GM21390 (cell line): ENCODE results near the gene KCNH2.
"Not testable (repeated sequence)": the region's sequence is repeated elsewhere in the genome, so short reads cannot be mapped to it uniquely, and the experiment has no call there.

Experiments used
- ATAC-seq: cut with Tn5 transposase; IDR thresholded peaks from one replicate; pipeline ENCODE4 v1.9.1; 2021; ENCODE audit not compliant: unreplicated experiment

Gene KCNH2

GRCh38 chr7:150978126-150978789 lies at the start of gene KCNH2:
KCNH2 (minus strand) TSS chr7:150978321; CDS start chr7:150977913, 408 bp downstream.
- ATAC-seq, result no peak

- not testable (repeated sequence) for ATAC-seq
Measured at GRCh38 chr7:151027728-151028130, 49.6 kb upstream of the KCNH2 start.

- ATAC-seq, result not testable (repeated sequence)
Measured at GRCh38 chr7:151026771-151027727, 48.9 kb upstream of the KCNH2 start.

DNA sequence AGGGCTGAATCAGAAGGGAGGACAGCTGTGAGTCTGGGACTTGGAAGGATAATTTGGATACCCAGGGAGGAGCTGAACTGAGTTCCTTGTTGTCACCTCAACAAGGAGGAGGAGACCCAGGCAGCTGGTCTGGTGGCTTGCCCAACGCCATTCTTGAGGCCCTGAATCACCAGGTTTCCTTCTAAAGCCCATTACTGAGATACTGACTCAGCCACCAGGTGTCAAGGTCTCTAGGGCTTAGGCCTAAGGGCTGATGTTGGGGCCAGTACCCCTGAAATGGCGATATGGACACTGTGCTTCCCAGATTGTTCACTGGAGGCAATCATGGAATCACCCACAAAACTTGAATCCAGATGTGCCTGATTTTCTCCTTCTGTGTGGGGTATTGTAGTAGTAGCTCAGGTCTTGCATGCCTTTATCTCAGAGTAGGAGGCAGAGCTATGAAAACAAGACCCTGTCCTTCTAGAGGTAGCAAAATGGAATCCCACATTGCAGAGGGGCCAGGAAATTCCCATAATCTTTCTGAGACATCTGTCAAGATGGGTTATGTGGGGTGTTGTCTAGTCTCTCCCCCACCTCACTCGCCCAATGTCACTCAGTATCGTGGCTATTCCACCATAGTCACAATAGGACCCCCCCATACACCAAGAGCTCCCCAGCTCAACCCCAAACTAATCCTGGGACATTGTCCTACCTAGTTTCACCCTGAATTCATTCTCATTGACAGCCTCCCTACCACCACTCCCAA lies 48.0 kb upstream of the KCNH2 start:
- ATAC-seq, result no peak

- ATAC-seq, result no peak
Measured at GRCh38 chr7:151024435-151025056, 46.4 kb upstream of the KCNH2 start, which contains the start of gene ATG9B. ATG9B (minus strand) TSS chr7:151024494; CDS start chr7:151024423, 71 bp downstream.

GRCh38 chr7:151023232-151023631 lies 45.1 kb upstream of the KCNH2 start:
- ATAC-seq, result no peak

GRCh38 chr7:151020231-151020630 lies 42.1 kb upstream of the KCNH2 start:
- ATAC-seq, result no peak

DNA sequence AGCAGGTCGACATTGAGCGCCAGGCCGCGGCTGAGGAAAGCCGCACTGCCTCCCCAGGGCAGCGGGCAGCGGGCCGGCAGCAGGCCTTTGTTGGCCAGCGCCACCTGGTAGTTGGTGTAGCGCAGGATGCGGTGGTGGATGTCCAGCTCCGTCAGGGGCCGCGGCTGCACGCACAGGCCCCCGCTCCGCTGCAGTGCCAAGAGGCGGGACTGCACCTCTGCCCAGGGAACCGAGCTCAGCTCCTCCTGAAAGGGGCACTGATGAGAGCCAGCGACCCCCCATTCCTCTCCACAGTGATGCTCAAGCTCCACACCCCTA lies 41.0 kb upstream of the KCNH2 start:
- ATAC-seq, result no peak

- no peak for ATAC-seq
Measured at GRCh38 chr7:151018421-151019129, 40.5 kb upstream of the KCNH2 start.

DNA sequence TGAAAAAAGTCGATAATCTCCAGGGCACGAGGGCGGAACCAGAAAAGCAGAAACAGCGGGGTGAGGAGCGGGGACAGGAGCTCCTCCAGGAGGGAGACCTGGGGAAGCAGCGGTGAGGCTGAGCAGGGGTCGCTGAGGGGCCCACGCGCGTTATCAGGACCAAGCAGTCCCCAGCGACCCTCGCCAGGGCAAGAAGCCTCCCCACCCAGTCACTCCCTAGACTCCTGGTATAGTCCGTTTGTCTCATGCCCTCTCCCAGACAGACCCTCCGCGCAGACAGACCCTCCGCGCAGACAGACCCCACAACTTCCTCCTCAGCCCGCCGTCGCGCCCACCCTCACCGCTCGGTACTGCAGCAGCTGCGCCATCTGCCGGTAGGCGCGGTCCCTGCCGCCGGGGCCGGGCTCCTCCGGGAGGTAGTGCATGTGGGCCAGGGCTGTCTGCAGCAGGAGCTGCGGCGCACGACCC lies 39.9 kb upstream of the KCNH2 start:
- ATAC-seq, result peak; percentile 70

- no peak for ATAC-seq
Measured at GRCh38 chr7:151017370-151017952, 39.3 kb upstream of the KCNH2 start.

- ATAC-seq, result no peak
Measured at GRCh38 chr7:151016942-151017341, 38.8 kb upstream of the KCNH2 start.

DNA sequence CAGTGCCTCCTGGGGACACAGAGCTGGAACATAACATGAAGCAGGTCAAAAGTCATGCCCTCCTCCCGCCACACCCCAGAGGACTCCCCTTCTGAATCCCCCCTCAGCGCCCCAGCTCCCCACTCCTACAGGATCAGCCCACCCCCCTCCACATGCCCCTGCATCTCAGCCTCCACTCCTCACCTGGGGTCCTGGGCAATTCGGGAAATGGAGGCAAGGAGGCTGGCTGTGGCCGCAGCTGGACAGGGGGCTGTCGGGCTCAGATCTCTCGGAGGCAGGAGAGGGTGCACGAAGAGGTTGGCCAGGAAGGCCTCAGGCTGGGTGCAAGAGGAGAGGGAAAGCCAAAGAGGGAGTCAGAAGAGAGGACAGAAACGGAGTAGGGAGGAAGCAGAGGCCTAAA lies 38.4 kb upstream of the KCNH2 start:
- ATAC-seq, result no peak

DNA sequence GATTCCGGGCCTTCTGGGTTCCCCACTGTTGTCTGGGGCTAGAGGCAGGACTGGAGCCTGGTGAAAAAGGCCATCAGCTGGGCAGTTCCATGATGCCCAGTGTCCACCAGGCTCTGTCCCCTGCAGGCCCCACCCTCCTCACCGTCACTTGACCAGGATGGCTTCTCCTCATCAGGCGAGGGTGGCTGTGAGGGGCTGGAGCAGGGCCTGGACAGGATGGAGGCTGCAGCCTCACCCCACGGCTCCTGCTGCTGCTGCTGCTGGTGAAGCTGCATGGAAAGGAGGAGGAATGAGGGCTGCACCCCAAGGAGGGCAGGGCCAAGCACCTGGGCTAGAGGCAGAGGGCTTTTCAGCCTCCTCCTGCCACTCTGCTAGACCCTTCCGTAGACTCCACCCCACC lies 37.8 kb upstream of the KCNH2 start:
- ATAC-seq, result no peak

DNA sequence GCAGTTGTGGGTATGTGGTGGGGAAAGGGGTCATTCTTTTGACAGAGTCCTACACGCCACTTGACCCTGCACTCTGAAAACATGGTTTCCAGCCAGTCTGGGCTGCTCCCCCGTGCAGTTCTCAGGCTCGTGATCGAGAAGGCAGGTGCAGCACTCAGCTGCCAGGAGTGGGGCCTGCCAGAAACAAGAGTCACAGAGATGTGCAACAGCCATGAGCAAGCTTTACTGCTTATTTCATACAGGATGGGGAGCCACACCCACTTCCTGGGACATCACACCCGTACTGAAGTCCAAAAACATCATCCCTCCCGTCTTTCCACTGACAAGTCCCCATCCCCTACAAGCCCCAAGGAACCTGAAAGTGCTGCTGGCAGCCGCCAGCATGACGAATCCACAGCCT lies 36.8 kb upstream of the KCNH2 start:
- ATAC-seq, result no peak

- peak; percentile 41 for ATAC-seq
Measured at GRCh38 chr7:151013733-151014497, 35.8 kb upstream of the KCNH2 start.

DNA sequence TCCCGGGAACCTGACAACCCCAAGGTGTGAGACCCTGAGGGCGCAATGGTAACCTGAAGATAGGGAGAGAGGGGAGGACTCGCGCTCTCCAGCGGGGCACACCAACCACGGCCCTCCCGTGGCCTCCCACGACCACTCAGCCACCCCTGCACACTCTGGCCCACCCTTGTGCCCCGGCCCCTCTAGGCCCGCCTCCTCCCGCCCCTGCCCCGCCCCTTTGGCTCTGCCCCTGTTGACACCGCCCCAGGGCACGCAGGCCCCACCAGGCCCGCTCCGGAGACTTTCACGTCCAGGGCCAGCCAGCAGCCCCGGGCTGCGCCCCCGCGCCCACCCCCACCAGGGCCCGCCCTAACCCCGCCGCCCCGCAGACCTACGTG lies 35.2 kb upstream of the KCNH2 start:
- ATAC-seq, result peak; percentile 4

DNA sequence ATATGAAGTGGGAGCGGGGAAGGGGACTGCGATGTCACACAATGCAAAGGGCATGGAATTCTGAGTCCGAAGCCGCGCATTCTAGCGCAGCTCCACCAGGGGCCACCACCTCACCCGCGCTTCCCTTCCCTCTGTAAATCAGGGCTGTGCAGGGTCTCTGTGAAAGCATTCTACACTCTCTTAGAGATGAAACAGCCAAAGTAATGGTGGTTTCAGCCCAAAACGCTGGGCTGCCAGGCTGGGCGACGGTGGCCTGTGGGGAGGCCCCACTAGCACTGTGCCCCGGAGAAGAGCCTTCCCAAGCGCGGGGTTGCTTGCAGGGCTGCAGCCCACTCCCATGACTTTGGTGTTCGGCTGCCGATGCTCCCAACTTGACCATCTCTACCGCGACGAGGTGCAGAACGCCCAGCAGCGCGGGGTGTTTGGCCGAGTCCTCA lies 34.8 kb upstream of the KCNH2 start:
- ATAC-seq, result no peak

- ATAC-seq, result no peak
Measured at GRCh38 chr7:151012031-151012692, 34.0 kb upstream of the KCNH2 start.
